HL-60/S4 treated with retinoic acid at 250 ng/mL for 4 days and 3 days (cell line): Measurements from ENCODE around the gene GAB2.
"Not testable (repeated sequence)": the region's sequence is repeated elsewhere in the genome, so short reads cannot be mapped to it uniquely, and the experiment has no call there.

Experiments used
- in situ Hi-C: fragments of 300-500 bp; cut with MboI; formaldehyde crosslinking; loops from 2 replicates; pipeline ENCODE4 v1.7.0; 2022; ENCODE audit warnings: low sequenced_read_pairs

GAB2 gene

GRCh38 chr11:78318321-78319114, 99.1 kb downstream of the GAB2 start:
- in situ Hi-C loops = no loop called here

GRCh38 chr11:78315724-78316123, 101.9 kb downstream of the GAB2 start:
- in situ Hi-C loops = no loop called here

GRCh38 chr11:78314762-78315161, 102.9 kb downstream of the GAB2 start:
- in situ Hi-C loops = no loop called here

- in situ Hi-C loops = no loop called here
These were observed 103.7 kb downstream of the GAB2 start for GRCh38 chr11:78313898-78314297.

- in situ Hi-C loops = no loop called here
These were observed 104.3 kb downstream of the GAB2 start for GRCh38 chr11:78313181-78313795.

- in situ Hi-C loops = no loop called here
These were observed 104.9 kb downstream of the GAB2 start for GRCh38 chr11:78312712-78313111.

- in situ Hi-C loops = no loop called here
These were observed 105.8 kb downstream of the GAB2 start for GRCh38 chr11:78311702-78312371.

GRCh38 chr11:78310500-78310909, 107.1 kb downstream of the GAB2 start:
- in situ Hi-C loops = no loop called here

GRCh38 chr11:78304201-78304600, 113.4 kb downstream of the GAB2 start:
- in situ Hi-C loops = no loop called here

- in situ Hi-C loops = no loop called here
These were observed 117.3 kb downstream of the GAB2 start for GRCh38 chr11:78300108-78300839.

GRCh38 chr11:78299000-78299710, 118.5 kb downstream of the GAB2 start:
- in situ Hi-C loops = no loop called here

- in situ Hi-C loops = no loop called here
These were observed 119.3 kb downstream of the GAB2 start for GRCh38 chr11:78298291-78298771.

GRCh38 chr11:78295991-78296930, 121.4 kb downstream of the GAB2 start:
- in situ Hi-C loops = no loop called here

- in situ Hi-C loops = no loop called here
These were observed 122.3 kb downstream of the GAB2 start for GRCh38 chr11:78295347-78295746.

- in situ Hi-C loops = not testable (repeated sequence)
These were observed 123.5 kb downstream of the GAB2 start for GRCh38 chr11:78294100-78294499.

- in situ Hi-C loops = no loop called here
These were observed 124.1 kb downstream of the GAB2 start for GRCh38 chr11:78293536-78293935.

- in situ Hi-C loops = no loop called here
These were observed 125.4 kb downstream of the GAB2 start for GRCh38 chr11:78292109-78292803.

GRCh38 chr11:78291503-78292108, 126.0 kb downstream of the GAB2 start:
- in situ Hi-C loops = no loop called here
